ENCODE results near the gene VWA2.
A peak's percentile ranks its signal among the peaks of the same experiment; 100 is the strongest.

VWA2 gene

GRCh38 chr10:114303556-114303955 lies 64.5 kb downstream of the VWA2 start:
- DNase-seq = no peak

GRCh38 chr10:114304017-114304570 lies 65.0 kb downstream of the VWA2 start:
- peak; percentile 72 for DNase-seq

GRCh38 chr10:114304571-114305421 lies 65.7 kb downstream of the VWA2 start:
- peak; percentile 86 for DNase-seq

GRCh38 chr10:114305521-114305925 lies 66.5 kb downstream of the VWA2 start:
- no peak for DNase-seq

GRCh38 chr10:114306116-114306973 lies 67.3 kb downstream of the VWA2 start:
- DNase-seq = no peak

- DNase-seq = no peak
These were observed 68.7 kb downstream of the VWA2 start for GRCh38 chr10:114307731-114308130.

- no peak for DNase-seq
These were observed 69.7 kb downstream of the VWA2 start for GRCh38 chr10:114308531-114309363.

- no peak for DNase-seq
These were observed 70.3 kb downstream of the VWA2 start for GRCh38 chr10:114309364-114309651.

GRCh38 chr10:114310346-114310745 lies 71.3 kb downstream of the VWA2 start:
- no peak for DNase-seq

GRCh38 chr10:114311023-114311422 lies 72.0 kb downstream of the VWA2 start:
- no peak for DNase-seq

GRCh38 chr10:114311496-114312209 lies 72.6 kb downstream of the VWA2 start:
- DNase-seq = no peak

GRCh38 chr10:114313139-114313538 lies 74.1 kb downstream of the VWA2 start:
- DNase-seq = no peak

- no peak for DNase-seq
These were observed 74.8 kb downstream of the VWA2 start for GRCh38 chr10:114313866-114314265.

GRCh38 chr10:114315566-114316420 lies 76.7 kb downstream of the VWA2 start:
- no peak for DNase-seq

GRCh38 chr10:114316744-114317143 lies 77.7 kb downstream of the VWA2 start:
- no peak for DNase-seq

- DNase-seq = no peak
These were observed 80.6 kb downstream of the VWA2 start for GRCh38 chr10:114319406-114320248.

- no peak for DNase-seq
These were observed 81.4 kb downstream of the VWA2 start for GRCh38 chr10:114320249-114321116.

- DNase-seq = no peak
These were observed 83.3 kb downstream of the VWA2 start for GRCh38 chr10:114322344-114322743.

- DNase-seq = no peak
These were observed 84.0 kb downstream of the VWA2 start for GRCh38 chr10:114323023-114323422.
